Endothelial cell of hepatic sinusoid (primary cell): ENCODE results near the gene EIF1.
"Not testable (repeated sequence)": the region's sequence is repeated elsewhere in the genome, so short reads cannot be mapped to it uniquely, and the experiment has no call there.

Source experiments
- in situ Hi-C: cut with HindIII; loops from 2 replicates; pipeline ENCODE4 v1.10.0; 2017; ENCODE audit warnings: low sequenced_read_pairs

EIF1 gene

DNA sequence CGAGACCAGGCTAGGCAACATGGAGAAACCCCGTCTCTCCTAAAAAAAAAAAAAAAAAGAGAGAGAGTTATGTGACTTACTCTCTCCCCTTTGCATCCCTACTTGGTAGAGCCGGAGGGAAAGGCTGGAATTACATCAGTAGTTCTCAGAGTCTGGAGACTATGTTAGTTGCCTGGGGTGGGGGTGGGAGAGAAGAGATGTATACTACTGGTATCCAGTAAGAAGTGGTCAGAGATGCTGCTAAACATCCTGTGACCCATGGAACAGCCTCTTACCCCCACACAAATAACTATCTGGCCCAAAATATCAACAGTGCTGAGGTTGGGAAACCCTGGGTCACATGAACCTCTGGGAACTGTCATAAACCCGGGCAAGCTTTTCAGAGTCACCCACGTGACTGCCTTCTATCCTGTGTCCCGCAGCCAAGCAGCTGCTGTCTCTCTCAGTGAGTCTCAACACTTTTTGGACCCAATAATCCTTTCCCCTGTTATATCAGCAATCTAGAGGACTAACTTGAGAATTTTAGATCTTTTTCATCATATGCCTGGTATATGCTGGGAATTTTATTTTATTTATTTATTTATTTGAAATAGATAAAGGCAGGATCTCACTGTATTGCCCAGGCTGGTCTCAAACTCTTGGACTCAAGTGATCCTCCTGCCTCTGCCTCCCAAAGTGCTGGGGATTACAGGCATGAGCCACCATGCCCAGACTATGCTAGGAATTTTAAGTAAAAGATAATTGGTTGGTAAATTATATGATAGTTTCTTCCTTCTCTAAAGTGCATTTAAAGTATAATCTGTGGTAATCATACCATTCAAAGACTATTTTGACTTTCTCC lies 8.7 kb downstream of the EIF1 start:
- in situ Hi-C loops: no loop called here

DNA sequence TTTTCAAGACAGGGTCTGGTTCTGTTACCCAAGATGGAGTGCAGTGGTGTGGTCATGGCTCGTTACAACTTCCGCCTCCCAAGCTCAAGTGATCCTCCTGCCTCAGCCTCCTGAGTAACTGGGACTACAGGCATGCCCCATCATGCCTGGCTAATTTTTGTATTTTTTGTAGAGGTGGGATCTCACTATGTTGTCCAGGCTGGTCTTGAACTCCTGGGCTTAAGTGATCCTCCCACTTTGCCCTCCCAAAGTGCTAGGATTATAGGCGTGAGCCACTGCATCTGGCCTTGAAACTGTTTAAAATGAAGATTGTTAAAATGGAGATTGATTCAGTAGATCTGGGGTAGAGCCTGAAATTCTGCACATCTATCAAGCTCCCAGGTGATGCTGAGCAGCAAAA lies 12.2 kb downstream of the EIF1 start:
- in situ Hi-C loops: not testable (repeated sequence)

DNA sequence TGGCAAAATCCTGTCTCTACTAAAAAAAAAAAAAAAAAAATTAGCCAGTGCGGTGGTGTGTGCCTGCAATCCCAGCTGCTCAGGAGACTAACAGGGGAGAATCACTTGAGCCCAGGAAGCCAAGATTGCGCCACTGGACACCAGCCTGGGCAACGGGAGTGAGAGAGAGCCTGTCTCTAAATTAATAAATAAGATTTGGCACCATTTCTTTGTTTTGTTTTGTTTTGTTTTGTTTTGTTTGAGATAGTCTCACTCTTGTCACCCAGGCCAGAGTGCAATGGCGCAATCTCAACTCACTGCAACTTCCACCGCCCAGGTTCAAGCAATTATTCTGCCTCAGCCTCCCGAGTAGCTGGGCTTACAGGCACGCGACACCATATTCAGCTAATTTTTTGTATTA lies 14.0 kb downstream of the EIF1 start:
- in situ Hi-C loops: no loop called here

DNA sequence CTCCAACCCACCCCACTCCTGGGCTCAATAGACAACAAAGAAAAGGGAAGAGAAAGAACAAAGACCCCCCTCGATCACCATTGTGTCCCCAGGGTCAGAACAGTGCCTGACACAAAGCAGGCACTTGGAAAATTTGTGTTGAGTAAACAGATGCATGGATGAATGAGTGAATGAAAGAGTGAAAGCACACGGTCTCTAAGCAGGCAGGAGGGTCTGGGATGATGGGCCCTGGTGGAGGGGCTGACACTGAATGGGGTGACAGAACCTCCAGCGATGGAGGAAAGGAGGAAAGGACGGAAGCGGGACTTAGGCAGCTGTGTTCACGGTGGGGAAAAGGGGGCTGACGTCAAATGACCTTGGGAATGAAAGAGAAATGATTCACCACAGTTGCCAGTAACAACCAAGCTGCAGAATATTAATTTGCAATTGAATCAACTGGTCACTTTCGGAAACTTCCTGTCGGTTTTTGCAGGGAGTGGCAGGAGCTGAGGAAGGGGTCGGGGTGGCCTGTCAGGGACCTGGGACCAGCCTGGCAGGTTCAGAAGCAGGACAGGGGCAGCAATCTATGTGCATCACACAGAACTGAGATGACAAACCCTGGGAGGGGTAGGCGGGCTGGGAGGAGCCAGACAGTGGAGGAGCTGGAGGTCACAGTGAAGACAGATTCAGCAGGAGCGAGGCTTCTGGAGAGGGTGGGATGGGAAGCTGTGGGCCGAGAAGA lies 16.7 kb downstream of the EIF1 start:
- in situ Hi-C loops: loop anchor here (5.0 kb wide), 1 partner anchor 37 kb away; no protein-coding TSS in a partner anchor

DNA sequence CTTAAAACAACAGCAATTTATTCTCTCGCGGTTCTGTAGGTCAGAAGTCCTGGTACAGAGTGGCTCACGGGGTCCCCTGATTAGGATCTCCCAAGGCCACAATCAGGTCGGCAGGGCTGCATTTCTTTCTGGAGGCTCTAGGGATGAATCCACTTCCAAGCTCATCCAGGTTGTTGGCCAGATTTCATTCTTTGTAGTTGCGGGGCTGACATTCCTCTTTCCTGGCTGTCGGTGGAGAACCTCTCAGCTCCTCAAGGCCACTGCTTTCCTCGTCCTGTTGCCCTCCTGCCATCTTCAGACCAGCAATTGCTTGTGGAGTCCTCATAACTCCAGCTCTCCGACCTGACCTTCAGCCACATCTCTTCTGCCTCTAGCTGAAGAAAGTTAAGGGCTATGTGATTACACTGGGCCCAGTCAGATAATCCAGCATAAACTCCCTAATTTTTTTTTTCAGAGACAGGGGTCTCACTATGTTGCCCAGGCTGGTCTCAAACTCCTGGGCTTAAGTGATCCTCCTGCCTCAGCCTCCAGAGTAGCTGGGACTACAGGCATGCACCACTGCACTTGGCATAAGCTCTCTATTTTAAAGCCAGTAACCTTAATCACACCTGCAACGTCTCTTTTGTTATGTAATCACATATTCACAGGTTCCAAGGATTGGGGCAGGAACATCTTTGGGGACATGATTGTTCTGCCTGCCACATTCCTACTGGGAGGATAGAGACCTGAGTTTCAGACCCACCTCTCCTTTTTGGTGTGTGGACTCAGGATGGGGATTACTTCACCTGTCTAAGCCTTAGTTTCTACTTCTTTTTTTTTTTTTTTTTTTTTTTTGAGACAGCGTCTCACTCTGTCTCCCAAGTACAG lies 19.4 kb downstream of the EIF1 start:
- in situ Hi-C loops: loop anchor here (5.0 kb wide), 1 partner anchor 34 kb away; no protein-coding TSS in a partner anchor

DNA sequence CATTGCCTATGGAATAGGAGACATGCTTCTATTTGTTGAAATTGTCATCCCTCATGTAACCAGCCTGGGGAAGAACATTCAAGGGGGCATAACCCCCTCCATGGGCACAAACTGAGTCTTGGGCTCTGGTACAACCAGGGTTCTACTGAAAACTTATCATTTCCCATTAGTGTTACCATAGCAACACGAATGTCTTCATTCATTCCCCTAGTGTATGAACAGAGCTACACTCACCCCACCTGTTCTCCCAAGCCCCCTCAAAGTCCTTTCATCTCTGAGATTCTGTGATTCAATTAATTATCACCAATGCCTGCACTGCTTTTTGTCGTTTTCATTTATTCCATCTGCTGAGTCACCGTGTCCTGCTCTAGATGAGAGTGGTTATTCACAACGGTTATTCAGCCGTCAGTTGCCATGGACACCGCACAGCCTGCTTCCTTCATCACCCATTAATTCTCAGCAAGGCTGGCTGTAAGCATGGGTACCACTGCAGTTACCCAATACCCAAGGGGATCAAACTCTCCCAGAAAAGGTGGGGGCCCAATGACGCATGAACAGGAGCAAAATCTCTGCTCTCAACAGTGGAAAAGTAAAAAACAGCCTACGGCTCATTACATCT lies 21.9 kb downstream of the EIF1 start:
- in situ Hi-C loops: no loop called here

DNA sequence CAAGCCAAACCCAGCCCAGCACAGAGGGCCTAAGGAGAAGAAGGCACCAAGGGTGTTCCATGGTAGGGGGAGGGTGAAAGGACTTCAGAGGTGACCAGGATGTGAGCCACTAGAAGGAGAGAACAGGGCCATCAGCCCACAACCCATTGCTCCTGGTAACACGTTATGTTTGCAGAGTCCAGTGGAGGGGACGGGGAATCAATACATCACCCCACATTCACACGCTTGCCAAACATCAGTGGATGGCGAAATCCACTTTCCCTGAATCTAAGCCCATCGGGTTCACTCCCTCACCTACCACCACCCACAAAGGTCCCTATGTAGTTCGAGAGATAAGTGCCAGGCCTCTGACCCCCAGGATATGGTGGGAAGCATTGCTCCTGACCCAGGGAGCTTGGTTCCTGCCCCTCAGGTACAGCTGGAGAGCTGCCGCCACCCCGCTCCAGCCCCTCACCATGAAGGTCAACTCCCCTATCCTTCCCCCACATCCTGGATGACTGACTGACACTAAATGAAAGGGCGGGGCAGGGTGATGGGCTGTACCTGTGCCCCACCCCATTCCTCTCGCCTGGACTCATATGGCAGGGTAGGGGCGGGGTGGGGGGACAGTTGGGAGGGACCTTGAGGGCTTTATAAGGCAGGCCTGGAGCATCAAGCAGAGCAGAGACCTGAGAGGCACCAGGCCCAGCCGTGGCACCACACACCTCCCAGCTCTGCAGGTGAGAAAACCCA lies 23.1 kb downstream of the EIF1 start, which contains the start of gene GAST:
GAST (plus strand) TSS at position 663 of the 732 bp plus-strand sequence. CDS start 3,106 bp downstream, outside the sequence.
- in situ Hi-C loops: no loop called here

DNA sequence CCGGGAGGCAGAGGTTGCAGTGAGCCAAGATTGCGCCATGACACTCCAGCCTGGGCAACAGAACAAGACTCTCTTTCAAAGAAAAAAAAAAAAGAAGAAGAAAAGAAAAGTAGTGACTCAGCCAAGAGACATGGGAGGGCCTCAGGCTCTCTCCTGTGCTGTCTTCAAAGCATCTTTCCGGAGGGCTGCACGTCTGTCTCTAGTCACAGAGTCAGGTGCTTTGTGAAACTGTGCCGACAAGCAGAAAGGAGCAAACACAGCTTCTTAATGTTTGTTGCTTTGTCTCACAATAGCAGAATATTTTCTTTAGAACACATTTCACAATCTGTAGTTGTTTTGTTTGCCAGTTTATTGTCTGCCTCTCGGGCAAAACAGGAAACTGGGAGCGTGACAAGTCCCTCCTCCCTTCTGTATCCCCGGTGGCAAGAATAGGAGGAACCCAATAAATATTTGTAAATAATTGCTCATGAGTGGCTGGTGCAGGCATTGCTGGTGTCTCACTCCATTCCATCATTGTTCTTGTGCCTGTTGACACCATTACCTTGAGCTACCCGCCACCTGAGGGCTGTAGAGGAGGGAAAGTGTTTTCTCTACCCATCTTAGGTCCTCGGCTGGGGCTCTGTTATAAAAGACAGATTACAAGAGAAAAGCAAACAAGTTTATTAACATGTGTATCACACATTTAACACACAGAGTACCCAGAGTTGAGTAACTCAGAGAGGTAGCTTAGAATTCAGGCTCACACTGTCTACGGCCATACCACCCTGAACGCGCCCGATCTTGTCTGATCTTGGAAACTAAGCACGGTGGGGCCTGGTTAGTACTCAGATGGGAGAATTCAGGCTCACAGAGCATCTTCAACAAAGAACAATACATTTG lies 29.0 kb downstream of the EIF1 start:
- in situ Hi-C loops: loop anchor here (5.0 kb wide), 2 partner anchors 85 to 240 kb away; no protein-coding TSS in a partner anchor

DNA sequence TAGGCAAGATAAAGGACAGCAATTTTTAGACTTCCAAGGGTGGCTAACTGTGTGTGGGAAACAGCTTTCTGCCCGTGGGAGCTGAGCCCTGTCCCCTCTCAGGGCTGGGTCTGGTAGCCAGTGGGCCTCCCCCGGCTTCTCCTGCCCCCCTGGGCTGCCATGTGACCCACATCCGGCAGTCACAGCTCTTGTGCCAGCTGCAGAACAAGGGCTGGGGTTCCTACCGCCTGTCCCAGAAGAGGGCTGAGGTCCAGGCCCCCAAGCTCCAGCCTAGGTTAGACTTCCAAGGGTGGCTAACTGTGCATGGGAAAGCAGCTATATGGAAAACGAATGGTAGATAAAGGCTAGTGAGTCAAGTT lies 29.6 kb downstream of the EIF1 start:
- in situ Hi-C loops: loop anchor here (5.0 kb wide), 2 partner anchors 84 to 239 kb away; no protein-coding TSS in a partner anchor

DNA sequence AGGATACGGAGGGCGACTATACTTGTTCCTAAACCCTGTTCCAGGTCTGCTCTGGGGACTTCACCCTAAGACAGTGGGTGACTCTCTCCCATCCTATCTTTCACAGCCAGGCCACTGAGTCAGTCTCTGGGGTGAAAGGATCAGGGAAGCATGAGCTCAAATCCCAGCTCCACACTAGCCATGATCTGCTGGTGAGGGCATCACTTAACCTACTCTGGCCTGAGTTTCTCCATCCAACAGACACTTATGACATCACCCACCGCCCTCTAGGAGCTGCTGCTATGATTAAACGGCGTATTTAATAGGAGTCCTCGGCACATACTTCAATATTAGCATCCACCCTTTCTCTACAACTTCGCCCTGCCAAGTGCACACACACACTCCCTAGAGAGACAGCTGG lies 33.5 kb downstream of the EIF1 start:
- in situ Hi-C loops: no loop called here

DNA sequence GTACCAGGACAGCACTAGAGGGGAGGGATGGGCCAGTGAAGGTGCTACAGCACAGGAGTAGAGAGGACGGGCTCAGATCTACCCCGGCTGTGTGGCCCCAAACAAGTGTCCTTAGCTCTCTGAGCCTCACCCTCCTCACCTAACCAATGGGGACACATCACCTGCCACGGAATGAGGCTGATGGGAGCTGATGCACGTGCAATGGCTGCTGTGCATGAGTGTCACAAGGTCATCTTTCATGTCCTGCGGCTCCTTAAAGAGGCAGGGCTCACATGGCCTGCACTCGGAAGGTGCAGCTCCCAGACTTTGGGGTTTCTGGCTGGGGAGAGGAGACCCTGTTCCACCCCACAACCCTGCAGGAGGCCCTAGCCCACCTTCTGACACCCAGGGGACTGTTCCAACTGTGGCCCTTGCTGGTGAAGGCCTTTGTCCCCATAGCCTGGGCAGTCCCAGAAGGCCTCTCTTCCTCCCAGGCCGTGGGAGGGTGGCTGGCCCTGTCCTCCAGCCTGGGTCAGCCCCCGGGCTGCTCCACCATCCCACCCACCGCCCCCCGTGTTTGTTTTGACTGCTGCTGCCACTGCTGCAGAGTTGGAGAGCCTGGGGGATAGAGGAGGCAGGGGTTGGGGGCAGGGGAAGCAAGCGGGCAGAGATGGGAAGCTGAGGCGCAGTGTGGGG lies 35.3 kb downstream of the EIF1 start:
- in situ Hi-C loops: no loop called here

DNA sequence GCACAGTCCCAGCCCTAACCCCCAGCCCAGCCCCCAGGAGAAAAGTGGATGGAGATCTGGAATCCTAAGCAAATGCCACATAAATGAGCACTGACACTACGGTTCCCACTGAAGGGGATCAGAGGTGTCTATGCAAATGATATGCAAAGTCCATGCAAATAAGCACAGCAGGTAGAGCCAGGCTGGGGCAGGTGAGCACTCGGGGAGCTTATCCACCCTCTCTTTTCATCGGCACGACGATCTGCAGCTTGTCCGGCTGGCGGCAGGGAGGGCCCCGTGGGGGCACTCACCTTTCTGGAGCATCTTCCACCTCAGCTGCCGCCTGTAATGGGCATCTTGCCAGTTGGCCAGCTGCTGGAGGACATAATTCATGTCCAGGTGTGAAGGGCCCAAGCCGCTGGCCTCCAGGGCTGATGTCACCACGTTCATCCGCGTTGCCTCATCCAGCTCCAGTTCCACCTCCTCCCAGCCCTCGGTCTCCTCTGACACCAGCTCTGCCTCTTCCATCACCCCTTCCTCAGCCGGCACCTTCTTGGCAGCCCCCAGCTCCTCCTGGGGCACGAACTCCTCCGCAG lies 35.9 kb downstream of the EIF1 start:
- in situ Hi-C loops: no loop called here

DNA sequence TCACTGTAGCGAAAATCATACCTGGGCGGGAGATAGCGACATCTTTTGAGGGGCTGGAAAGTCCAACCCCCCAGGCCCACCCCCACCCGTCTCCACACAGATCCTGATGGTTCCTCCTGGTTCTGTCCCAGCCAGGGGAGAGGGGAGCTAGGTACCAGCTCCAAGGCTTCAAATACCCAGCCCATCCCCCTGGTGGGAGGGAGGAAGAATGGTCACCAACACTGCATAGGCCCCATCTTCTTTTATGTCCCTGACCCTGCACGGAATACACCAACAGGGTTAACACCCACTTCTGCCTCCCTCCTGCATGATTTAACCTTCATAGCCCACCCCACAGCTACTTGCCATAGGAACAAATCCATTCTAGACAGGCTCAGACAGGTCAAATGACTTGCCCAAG lies 36.4 kb downstream of the EIF1 start:
- in situ Hi-C loops: no loop called here

DNA sequence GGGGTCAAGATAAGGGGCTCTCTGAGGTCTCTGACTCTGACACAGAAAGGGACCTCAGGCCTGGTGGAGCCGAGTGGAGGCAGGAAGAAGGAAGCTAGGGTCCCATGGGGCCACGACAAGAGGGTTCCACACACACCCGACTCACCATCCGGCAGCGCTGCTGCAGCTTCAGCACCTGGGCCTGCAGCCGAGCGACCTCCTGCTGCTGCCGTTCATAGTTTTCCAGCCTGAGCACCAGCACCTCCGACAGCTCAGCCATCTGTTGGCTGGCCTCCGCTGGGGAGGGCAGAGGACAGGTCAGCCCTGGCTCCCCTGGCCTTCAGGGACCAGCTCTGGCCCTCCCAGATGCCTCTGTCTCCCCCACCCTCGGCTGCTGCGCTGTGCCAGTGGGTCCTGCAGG lies 39.4 kb downstream of the EIF1 start:
- in situ Hi-C loops: no loop called here

DNA sequence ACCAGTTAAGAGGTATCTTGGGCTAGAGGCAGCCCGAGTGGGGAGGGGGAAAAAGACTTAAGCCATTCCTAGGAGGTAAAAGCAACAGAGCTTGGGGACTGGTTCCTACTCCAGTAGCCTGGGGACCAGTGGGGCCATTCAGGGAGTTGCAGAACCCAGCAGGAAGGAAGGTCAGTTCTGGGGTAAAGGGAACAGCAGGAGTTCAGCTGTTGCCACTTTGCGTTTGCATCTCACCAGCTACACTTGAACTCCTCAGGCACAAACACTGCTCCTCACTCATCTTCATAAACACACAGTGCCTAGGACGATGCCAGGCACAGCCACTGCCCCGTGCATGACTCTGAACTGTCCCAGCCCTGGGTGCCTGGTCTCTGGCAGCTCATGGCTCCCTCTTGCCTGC lies 41.8 kb downstream of the EIF1 start:
- in situ Hi-C loops: no loop called here

DNA sequence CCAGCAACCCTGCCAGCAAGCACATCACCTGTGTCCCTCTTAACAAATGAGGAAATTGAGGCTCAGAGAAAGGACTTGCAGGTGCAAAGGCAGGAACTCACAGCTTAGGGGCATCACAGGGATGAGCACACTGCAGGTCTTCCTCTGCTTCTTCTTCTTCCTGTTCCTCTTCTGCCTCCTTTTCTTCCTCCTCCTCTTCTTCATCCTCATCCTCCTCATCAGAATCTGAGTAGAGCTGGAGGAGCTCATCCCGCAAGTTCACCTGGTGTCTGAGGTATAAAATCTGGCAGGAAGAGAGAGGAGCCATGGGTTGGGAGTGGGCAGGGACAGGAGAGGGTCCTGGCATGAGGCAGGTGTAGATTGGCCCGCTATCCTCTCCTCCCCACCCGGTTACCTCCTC lies 43.2 kb downstream of the EIF1 start:
- in situ Hi-C loops: no loop called here

DNA sequence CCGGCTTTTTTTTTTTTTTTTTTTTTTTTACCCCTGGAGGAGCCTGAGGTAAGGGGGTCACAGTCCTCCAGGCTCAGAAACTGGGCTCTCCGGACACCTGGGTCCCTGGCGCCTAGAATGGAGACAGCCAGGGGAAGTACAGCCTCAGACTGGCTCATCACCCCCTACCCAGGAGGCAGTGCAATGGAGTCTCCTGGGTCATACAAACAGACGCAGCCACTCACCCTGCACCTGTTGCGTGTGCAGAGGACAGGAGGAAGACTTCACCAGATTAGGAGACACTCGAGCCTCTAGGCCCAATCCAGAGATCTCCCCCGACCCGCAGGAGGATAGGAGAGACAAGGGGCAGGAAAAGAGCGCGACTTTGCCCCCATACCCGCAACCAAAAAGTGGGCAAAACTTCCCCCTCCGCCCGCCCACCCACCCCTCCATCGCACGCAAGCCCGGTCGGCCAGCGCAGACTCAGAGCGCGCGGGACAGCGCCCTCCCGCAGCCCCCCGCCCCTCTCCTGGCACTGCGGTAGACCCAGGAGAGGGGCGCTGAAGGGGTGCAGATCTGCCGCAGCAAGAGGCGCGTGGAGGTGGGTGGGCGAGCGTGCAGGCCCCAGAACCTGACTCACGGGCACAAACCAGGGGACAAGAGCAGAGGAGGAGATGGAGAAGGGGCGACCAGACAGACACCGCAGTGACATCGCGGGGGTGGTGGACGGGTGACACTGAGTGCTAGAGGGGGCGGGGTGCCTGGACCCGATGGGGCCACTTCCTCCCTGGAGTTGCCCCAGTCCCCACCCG lies 44.9 kb downstream of the EIF1 start:
- in situ Hi-C loops: no loop called here
